ENCODE data around the gene PMIS2.
A peak's percentile ranks its signal among the peaks of the same experiment; 100 is the strongest.

- TF ChIP-seq CTCF (IDR thresholded peaks at IDR 0.05; ENCODE audit: insufficient read depth, low read depth, low read length) (peak; percentile 67), EZH2 (IDR thresholded peaks at IDR 0.05; ENCODE audit: insufficient read depth, low read length) (no peak)
These were observed 36.7 kb upstream of the PMIS2 start for GRCh38 chr19:35549174-35549788.
